Keratinocyte (primary cell): ENCODE data around the gene CYP4F22.
"Not testable (repeated sequence)": the region's sequence is repeated elsewhere in the genome, so short reads cannot be mapped to it uniquely, and the experiment has no call there.

Experiments
- EZH2 ChIP-seq: IDR thresholded peaks from one replicate; pipeline ENCODE4 v1.6.1; 2012; ENCODE audit warnings: inconsistent platforms, mild to moderate bottlenecking, low read length, moderate library complexity
- TF ChIP-seq, protein P1 (sequence below), 3 experiments: IDR thresholded peaks in 1 of 3; conservative IDR thresholded peaks in 1 of 3; optimal IDR thresholded peaks in 1 of 3; 2 replicates in 2 of 3; 3 replicates in 1 of 3; pipeline versions ENCODE3 to v1.5.1; 2011; ENCODE audit warnings: low read length in 3 of 3, mild to moderate bottlenecking in 3 of 3, moderate library complexity in 2 of 3, control low read depth in 1 of 3, inconsistent platforms in 1 of 3; ENCODE audit not compliant: insufficient read depth in 2 of 3; ENCODE audit errors: extremely low read depth in 1 of 3

DNA sequence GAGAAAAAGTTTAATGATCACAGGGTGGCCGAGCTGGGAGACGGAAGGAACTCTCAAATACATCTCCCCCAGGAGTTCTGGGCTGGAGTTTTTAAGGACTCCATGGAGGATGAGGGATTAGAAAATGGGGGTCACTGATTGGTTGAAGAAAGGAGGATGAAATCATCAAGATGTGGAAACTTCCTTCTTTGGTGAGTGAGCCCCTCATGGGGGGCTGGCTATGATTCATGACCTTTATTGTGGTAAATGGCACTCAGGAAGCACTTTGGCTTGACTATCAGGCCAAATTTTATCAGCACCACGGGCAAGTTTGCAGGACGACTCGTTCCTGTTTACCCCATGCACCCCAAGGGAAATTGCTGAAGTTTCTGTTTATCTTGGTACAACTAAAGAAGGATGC lies 84.2 kb downstream of the CYP4F22 start:
- TF ChIP-seq, protein P1, sequence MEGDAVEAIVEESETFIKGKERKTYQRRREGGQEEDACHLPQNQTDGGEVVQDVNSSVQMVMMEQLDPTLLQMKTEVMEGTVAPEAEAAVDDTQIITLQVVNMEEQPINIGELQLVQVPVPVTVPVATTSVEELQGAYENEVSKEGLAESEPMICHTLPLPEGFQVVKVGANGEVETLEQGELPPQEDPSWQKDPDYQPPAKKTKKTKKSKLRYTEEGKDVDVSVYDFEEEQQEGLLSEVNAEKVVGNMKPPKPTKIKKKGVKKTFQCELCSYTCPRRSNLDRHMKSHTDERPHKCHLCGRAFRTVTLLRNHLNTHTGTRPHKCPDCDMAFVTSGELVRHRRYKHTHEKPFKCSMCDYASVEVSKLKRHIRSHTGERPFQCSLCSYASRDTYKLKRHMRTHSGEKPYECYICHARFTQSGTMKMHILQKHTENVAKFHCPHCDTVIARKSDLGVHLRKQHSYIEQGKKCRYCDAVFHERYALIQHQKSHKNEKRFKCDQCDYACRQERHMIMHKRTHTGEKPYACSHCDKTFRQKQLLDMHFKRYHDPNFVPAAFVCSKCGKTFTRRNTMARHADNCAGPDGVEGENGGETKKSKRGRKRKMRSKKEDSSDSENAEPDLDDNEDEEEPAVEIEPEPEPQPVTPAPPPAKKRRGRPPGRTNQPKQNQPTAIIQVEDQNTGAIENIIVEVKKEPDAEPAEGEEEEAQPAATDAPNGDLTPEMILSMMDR (optimal IDR thresholded peaks at IDR 0.05 in 1 of 3, IDR thresholded peaks at IDR 0.05 in 1 of 3, conservative IDR thresholded peaks at IDR 0.05 in 1 of 3; ENCODE audit: extremely low read depth in 1 of 3, insufficient read depth in 2 of 3, low read length in 3 of 3): not testable (repeated sequence)
- TF ChIP-seq EZH2: not testable (repeated sequence)
